HG02970 (cell line): Measurements from ENCODE around the gene NDE1.
"Not testable (repeated sequence)": the region's sequence is repeated elsewhere in the genome, so short reads cannot be mapped to it uniquely, and the experiment has no call there.

Experiments
- ATAC-seq: cut with Tn5 transposase; IDR thresholded peaks from one replicate; pipeline ENCODE4 v1.9.1; 2021; ENCODE audit warnings: mild to moderate bottlenecking, moderate library complexity, moderate number of reproducible peaks; ENCODE audit not compliant: unreplicated experiment, low FRiP score

The NDE1 gene

GRCh38 chr16:15691046-15691445 lies 41.0 kb downstream of the NDE1 start:
- no peak for ATAC-seq

DNA sequence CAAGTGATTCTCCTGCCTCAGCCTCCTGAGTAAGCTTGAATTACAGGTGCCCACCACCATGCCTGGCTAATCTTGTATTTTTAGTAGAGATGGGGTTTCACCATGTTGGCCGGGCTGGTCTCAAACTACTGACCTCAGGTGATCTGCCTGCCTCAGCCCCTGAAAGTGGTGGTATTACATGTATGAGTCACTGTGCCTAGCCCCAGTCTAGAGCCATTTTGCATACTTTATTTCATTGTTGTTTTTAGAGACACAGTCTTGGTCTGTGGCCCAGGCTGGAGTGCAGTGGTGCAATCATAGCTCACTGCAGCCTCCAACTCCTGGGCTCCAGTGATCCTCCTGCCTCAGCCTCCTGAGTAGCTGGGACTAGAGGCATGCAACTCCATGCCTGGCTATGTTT lies 42.5 kb downstream of the NDE1 start:
- not testable (repeated sequence) for ATAC-seq

DNA sequence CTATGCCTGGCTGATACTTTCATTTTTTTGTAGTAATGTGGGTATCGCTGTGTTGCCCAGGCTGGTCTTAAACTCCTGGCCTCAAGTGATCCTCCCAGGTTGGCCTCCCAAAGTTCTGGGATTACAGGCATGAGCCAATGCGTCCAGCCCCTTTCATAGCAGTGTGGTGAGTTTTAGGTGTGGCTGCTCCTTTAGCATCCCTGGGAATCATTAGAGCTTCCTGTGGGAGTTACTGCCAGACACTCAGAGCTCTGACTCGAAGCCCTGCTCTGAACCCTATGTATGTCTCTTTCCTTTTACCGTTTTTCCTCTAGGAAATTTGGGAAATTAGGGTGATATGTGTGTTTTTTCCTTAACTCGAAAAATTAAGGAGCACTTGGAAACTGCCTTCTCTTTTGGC lies 44.5 kb downstream of the NDE1 start:
- ATAC-seq, result no peak

GRCh38 chr16:15699819-15700218 lies 49.8 kb downstream of the NDE1 start:
- ATAC-seq, result no peak

DNA sequence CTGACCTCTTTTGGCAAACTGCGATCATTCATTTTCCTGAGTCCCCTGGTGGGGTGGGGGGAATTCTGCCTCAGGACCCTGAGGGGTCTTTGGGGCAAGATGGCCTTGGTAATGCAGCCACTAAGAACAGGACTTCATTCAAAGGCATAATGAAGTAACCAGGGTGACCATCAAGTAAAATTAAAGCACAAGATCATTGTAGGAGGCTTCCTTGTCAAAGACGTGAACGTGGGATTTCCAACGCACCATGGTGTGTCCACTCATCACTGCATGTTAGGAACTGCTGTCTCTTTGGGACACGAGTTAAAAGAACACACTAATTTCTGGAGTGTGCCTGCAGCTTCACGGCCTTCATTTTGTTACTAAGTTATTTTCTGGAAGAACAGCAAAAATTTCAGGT lies 51.3 kb downstream of the NDE1 start:
- ATAC-seq, result no peak

DNA sequence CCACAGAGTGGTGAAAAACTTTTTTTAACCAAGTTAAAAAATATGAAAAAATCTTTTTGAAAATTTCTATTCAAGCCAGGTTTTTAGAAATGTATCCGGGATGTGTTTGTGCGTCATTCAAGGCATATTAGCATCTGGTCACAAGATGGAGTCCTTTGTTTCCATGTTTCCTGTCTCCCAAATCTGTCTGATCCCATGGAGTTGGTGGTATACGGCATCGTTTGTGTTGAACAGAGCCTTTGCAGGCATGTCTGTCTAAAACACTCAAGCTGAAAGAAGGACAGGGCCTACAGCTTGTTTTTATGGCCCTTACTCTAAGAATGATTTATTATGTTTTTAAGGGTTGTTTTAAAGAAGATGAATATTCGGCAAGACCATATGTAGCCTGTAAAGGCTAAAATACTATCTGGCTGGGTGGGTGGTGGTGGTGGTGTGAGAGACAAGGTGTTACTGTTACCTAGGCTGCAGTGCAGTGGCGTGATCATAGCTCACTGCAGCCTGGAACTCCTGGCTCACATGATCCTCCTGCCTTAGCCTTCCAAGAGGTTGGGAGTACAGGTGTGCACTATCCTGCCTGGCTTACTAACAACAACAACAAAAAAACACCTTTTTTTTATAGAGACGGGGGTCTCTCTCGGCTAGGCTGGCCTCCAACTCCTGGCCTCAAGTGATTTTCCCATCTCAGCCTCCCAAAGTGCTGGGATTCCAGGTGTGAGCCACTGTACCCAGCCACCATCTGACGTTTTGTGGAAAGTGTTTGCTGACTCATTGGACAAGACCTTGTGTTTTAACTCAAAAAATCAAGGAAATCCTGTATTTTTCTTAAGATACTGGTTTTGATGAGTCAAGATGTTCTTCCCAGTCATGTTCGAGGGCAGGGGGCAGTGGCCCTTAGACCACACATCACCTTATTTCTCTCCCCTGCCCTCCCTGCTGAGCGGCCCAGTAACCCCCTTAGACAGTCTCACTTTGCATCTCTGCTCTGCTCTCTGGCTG lies 52.2 kb downstream of the NDE1 start:
- ATAC-seq, result no peak

DNA sequence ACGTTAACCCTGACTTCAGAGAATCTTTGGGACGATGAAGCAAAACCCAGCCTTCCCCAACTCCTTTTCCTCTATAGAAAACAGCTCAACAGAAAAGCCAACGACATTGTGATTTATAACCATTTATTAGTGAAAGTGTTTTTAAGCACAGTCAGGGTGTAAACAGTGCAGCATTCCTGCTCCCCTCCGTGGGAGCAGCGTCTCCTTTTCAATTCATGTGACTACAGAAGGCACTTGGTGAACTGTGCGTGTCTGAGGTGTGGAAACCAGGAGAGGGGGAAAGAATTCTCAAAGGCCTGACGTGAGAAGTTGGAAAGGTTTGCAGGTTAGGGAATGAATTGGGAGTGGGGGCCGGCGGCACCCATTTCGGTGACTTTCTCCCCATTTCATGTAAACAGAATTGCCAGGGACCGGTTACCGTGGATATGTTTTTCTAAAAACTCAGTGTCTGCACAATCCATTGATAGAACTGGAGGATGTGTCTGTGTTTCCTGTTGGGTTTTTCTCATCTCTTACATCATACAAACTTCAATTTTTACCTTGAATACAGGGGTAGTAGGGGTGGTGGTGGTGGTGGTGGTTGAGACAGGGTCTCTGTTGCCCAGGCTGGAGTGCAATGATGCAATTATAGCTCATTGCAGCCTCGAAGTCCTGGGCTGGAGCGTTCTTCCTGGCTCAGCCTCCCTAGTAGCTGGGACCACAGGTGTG lies 53.1 kb downstream of the NDE1 start:
- ATAC-seq, result no peak

DNA sequence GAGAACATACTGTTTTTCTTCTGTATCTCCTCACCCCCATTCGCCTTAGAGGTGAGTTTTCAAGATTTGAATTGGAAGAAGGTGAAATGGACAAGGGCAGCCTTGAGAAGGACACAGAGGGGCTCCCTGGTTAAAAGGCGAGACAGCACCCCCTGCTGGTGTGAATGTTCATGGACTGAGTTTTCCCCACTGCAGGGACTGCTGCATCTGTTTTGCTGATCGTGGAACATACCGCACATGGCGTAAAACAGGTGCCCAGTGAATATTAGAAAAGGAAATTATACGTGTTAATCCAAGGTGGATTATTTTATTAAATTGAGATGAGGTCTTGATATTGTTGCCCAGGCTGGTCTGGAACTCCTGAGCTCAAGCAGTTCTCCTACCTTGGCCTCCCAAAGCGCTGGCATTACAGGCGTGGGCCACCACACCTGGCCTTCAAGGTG lies 54.5 kb downstream of the NDE1 start:
- ATAC-seq, result no peak

- ATAC-seq, result no peak
Observed at GRCh38 chr16:15705064-15705565, 55.1 kb downstream of the NDE1 start.

- ATAC-seq, result no peak
Observed at GRCh38 chr16:15707332-15707731, 57.3 kb downstream of the NDE1 start.

GRCh38 chr16:15708096-15708495 lies 58.1 kb downstream of the NDE1 start:
- no peak for ATAC-seq

GRCh38 chr16:15708997-15709396 lies 59.0 kb downstream of the NDE1 start:
- ATAC-seq, result no peak

DNA sequence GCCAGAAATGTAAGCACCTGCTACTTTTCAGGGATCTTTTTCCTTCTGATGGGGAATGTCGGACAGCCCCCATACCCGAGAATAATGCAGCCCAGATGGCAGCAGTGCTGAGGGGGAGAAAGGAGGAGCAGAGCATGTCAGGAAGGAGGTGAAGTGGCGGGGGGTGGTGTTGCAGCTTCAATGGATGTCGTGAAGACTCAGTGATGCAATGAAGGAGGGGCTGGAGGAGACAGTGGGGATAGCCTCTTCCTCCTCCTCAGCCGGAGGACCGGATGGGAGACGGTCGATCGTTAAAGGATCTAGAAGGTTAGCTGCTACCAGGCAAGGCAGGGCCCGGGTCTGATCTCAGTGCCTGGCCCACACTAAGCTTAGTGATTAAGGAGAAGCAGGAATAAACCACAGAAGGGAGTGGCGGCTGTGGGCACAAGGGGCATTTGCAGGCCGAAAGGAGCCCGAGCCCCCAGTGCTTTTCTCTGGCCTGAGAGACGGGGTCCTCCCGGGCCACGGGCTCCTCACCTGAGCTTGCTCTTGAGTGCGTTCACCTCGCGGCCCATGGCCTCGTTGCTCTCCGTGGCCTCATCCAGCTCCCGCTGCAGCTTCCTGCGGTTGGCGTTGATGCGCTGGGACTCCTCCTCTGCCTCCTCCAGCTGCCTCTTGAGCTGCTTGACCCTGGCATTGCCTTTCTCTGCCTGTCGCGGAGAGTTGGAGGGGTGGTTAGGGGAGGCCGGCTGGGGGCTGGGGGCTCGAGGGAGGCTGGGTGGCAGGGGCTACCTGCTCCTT lies 64.5 kb downstream of the NDE1 start:
- no peak for ATAC-seq

DNA sequence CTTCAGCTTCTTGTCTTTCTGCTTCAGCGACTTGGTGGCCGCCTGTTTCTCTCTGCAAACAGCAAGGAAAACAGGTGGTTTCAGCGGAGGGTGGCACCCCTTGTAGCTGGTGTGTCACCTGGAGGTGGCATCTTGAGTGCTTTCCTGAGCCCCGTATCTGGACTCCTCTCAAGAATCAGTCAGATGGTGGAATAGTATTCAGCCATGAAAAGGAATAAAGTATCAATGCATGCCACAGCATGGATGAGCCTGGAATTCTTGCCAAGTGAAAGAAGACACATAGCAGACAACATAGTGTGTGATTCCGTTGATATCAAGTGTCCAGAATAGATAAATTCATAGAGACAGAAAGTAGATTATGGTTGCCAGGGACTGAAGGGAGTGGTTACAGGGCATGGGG lies 65.2 kb downstream of the NDE1 start:
- ATAC-seq, result no peak

GRCh38 chr16:15716694-15717447 lies 66.8 kb downstream of the NDE1 start:
- ATAC-seq, result no peak

DNA sequence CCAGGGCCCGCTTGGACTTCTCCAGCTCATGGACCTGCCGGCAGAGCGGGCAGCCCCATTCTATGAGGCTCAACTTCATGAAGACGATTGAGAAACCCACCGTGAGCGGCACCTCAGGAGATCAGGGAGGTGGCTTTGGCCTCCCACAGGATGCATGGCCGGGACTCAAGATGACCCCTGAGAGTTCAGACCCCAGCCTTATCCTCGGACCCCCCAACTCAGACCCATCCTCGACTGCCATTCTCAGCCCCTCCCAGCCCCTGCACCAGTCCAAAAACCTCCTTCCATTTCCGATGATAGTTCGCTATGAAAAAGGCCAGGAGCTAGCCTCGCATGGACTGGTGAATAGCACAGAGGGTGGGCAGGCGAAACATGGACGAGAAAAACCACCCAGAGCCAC lies 71.0 kb downstream of the NDE1 start:
- no peak for ATAC-seq

- no peak for ATAC-seq
Observed at GRCh38 chr16:15723808-15724207, 73.8 kb downstream of the NDE1 start.

DNA sequence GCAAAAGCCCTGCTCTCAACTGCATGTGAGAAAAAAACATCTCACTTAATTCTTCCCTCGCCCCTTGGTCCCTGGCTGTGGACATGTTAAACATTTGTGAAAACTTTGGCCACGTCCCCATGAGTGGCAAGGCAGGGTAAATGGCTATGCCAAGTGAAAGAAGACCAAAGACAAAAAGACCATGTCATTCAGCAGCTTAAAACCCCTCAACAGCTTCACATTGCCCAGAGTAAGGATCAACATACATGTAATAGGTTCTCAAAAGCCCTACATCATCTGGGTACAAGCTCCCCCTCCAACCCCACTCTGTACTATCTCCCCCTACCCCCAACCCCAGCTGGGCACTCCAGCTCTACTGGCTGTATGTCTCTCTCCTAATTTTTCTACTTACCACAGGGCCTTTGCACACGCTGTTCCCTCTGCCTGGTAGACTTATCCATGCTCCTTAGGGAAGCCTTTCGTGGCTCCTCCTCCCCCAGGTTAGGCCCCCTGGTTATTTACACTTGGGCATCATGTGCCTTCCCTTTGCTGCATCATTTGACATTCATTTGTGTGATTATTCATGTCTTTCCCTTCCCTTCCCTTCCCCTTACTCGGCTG lies 75.7 kb downstream of the NDE1 start:
- ATAC-seq, result no peak

- no peak for ATAC-seq
Observed at GRCh38 chr16:15726715-15727114, 76.7 kb downstream of the NDE1 start.
